Heart right ventricle (tissue), 16 donors: ENCODE results near the gene PRPF19. TPM values are rescaled to one million over a fixed set of nuclear protein-coding genes. Genes with fewer than 3 reads are reported as not detected.

Experiments used
- ATAC-seq, 8 donors: fragments of 200-7000 bp; cut with Tn5 transposase; one replicate each; pipeline ENCODE4 v1.9.1; 2020; ENCODE audit warnings: mild to moderate bottlenecking in 8 of 8, moderate library complexity in 8 of 8, moderate number of reproducible peaks in 1 of 8
- DNase-seq, 2 donors: peaks; one replicate each; pipeline ENCODE4 v3.0.0-alpha.2; 2020
- H3K27ac ChIP-seq, 10 donors: fragments of 200-600 bp; sonication (generic) in 2 of 10; one replicate each; pipeline versions ENCODE4 v1.5.0 to v1.8.0; 2020 to 2022; ENCODE audit warnings: mild to moderate bottlenecking in 3 of 10
- H3K27me3 ChIP-seq, 7 donors: fragments of 200-600 bp; one replicate each; pipeline ENCODE4 v1.8.0; 2021 to 2022; ENCODE audit warnings: mild to moderate bottlenecking in 2 of 7
- H3K36me3 ChIP-seq, 9 donors: fragments of 200-600 bp; sonication (generic) in 1 of 9; one replicate each; pipeline versions ENCODE4 v1.5.0 to v1.8.0; 2020 to 2022; ENCODE audit warnings: mild to moderate bottlenecking in 2 of 9
- H3K4me1 ChIP-seq, 9 donors: fragments of 200-600 bp; sonication (generic) in 1 of 9; one replicate each; pipeline versions ENCODE4 v1.5.0 to v1.8.0; 2020 to 2022; ENCODE audit warnings: mild to moderate bottlenecking in 4 of 9
- H3K4me3 ChIP-seq, 10 donors: fragments of 200-600 bp; sonication (generic) in 2 of 10; one replicate each; pipeline versions ENCODE4 v1.5.0 to v1.8.0; 2020 to 2022; ENCODE audit warnings: mild to moderate bottlenecking in 7 of 10, moderate library complexity in 2 of 10
- H3K9me3 ChIP-seq, 11 donors: fragments of 200-600 bp in 10 of 11; sonication (generic) in 2 of 11; one replicate each; pipeline versions ENCODE4 v1.5.0 to v1.8.0; 2013 to 2022; ENCODE audit warnings: mild to moderate bottlenecking in 2 of 11, control low read depth in 1 of 11, moderate library complexity in 1 of 11
- WGBS, 2 donors: extraction: QIAGEN DNeasy Blood & Tissue Kit; methylation state at CpG; one replicate each; pipeline ENCODE4 v1.1.7; 2013; ENCODE audit warnings: inconsistent platforms in 1 of 2; 5-methylcytosine and 5-hydroxymethylcytosine counted together
- intact Hi-C, 10 donors: fragments of 100-400 bp; cut with DNase I; formaldehyde crosslinking; loops; one replicate each; pipeline versions ENCODE4 v1.11.1 to v1.14.2; 2022
- polyA plus RNA-seq, 2 donors: library from polyadenylated mRNA; stranded (reverse); fragments of 200-250 nt; gene quantifications; one replicate each; pipeline ENCODE4 v1.2.3, GENCODE V29; 2013
- total RNA-seq, 10 donors: library from RNA; stranded (reverse); fragmentation: NEBNext Ultra II Directional in 3 of 10; extraction: Animal tissue kit (Norgen Biotek cat#: 25700) in 3 of 10; gene quantifications; one replicate each; pipeline versions ENCODE4 v1.2.1 to v1.2.4, GENCODE V29; 2021 to 2023
- TF ChIP-seq, protein P1 (sequence below), 9 donors: fragments of 200-600 bp; sonication (generic) in 2 of 9; IDR thresholded peaks; one replicate each; pipeline versions ENCODE4 v1.5.0 to v1.8.0; 2021 to 2022; ENCODE audit warnings: antibody characterized with exemption in 9 of 9, mild to moderate bottlenecking in 5 of 9, moderate library complexity in 1 of 9
- donor health status: Arrhythmogenic right ventricular cardiomyopathy.
- donor health status: ischemic (EF 13 %, LVEDD 7.1; RV severe dilation, severe dysfunction).
- donor health status: healthy with polysubstance abuse.
- donor health status: DM: no; HTN: yes; CAD: no.
- donor health status: DM: no; HTN: no; CAD: no.
- donor health status: ischemic (EF 25% LVEDD 6.9; RV normal size, moderate dysfunction).
- donor health status: ischemic (EF 25% LVEDD 5.7; RV mildly dilated, moderate dysfunction).
- donor health status: healthy.
- donor health status: DM: yes; HTN: yes; CAD: no.
- donor health status: Ischemic cardiomyopathy.
- donor health status: ischemic (EF 35%, LVEDD 5.7; RV mildly dilated, moderate dysfunction).
- donor health status: nonischemic (EF 11% LVEDD 7.7; RV severe dilation, severe dysfunction).
- donor health status: DM: yes; HTN: yes; CAD: no.
- donor health status: PGD.
- donor health status: ischemic (EF 29% LVEDD 5.4; RV normal size, mild dysfunction).
- donor health status: nonischemic (EF 23%, LVEDD 6.1; RV moderate dilation, normal function).

PRPF19 gene
- total and polyA plus RNA-seq, 12 donors: 32.0 to 53.0 (median 40.1) TPM

DNA sequence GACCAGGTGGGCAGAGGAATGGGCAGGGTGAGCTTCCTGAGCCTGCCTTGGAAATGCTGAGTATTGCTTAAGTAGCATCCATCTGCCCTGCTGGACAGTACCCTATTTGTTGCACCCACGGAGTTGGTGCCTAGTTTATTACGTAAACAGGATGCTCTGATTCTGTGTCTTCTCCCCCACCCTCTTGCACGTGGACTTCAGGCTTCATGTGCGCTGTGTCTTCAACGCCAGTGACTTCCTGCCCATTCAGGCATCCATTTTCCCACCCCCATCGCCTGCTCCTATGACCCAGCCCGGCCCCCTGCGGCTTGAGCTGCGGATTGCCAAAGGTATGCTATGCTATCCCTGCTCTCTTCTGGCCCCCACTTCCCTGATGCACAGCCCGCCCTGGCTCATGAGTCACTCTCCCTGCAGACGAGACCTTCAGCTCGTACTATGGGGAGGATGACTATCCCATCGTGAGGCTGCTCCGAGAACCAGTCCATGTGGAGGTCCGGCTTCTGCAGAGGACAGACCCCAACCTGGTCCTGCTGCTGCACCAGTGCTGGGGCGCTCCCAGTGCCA, 33.3 kb downstream of the PRPF19 start:
- TF ChIP-seq, protein P1, sequence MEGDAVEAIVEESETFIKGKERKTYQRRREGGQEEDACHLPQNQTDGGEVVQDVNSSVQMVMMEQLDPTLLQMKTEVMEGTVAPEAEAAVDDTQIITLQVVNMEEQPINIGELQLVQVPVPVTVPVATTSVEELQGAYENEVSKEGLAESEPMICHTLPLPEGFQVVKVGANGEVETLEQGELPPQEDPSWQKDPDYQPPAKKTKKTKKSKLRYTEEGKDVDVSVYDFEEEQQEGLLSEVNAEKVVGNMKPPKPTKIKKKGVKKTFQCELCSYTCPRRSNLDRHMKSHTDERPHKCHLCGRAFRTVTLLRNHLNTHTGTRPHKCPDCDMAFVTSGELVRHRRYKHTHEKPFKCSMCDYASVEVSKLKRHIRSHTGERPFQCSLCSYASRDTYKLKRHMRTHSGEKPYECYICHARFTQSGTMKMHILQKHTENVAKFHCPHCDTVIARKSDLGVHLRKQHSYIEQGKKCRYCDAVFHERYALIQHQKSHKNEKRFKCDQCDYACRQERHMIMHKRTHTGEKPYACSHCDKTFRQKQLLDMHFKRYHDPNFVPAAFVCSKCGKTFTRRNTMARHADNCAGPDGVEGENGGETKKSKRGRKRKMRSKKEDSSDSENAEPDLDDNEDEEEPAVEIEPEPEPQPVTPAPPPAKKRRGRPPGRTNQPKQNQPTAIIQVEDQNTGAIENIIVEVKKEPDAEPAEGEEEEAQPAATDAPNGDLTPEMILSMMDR (IDR thresholded peaks at IDR 0.05): no peak
- Histone ChIP-seq H3K4me1 (peaks cover 3 to 64% (median 38%) of the 10 kb centered on the region in 9 donors), H3K27me3 (no peaks in the 10 kb centered on the region), H3K4me3 (no peak overlapping the region), H3K27ac (peak overlapping the region in 8 of 10 donors; percentile 22 to 69 (median 54)), H3K36me3 (peaks cover 0 to 2% (median 0%) of the 10 kb centered on the region in 9 donors), H3K9me3 (no peaks in the 10 kb centered on the region)
- WGBS, 2 donors: 51 to 66% methylated on average over 16 of the region's 16 CpGs
- no peak for DNase-seq
- ATAC-seq: peak in 3 of 8 donors; percentile 17 to 60 (median 34)
- intact Hi-C loops: no loop called here

DNA sequence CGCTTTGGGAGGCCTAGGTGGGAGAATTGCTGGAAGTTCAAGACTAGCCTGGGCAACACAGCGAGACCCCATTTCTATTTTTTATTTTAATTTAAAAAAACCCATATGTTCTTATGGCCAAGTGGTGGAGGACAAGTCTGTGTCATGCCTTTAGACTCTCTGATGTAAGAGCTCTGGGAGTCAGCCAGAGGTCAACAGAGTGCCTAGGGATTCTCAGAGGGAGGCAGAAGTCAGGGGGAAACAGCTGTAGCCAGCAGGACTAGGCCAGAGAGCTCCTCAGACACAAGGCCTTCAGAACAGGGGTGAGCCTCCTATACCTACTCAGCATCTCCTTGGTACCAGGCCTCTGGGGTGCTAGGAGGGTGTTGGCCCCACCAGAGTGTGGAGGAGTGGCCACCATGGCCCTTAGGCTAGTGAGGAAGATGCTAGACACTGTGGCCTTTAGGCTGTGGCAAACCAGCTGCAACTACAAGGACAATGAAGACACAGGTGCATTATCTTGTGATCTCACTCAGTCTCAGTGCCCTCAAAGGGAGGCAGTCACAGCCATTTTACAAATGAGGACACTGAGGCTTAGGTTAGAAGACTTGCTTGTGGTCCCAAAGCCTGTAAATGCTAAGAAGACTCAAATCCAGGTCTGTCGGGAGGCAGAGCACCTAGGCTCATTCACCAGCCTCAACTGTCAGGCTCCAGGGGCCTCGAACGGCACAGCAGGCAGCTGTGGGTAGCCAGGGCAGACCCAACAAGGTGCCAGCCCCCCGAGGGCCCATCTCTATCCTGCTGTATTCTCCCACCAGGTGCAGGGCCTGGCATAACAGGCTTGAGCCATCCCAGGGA, 34.0 kb downstream of the PRPF19 start:
- intact Hi-C loops: no loop called here
- Histone ChIP-seq H3K27ac (peak overlapping the region; percentile 45 to 75 (median 53)), H3K27me3 (no peaks in the 10 kb centered on the region), H3K9me3 (no peaks in the 10 kb centered on the region), H3K4me3 (no peak overlapping the region), H3K4me1 (peaks cover 3 to 59% (median 38%) of the 10 kb centered on the region in 9 donors), H3K36me3 (no peaks in the 10 kb centered on the region)
- 86 to 87% methylated on average over 6 of the region's 6 CpGs for WGBS, 2 donors
- DNase-seq (peak in 1 of 2 donors; percentile 77), ATAC-seq (peak; percentile 71 to 89 (median 78))
- TF ChIP-seq, protein P1 (IDR thresholded peaks at IDR 0.05): no peak

DNA sequence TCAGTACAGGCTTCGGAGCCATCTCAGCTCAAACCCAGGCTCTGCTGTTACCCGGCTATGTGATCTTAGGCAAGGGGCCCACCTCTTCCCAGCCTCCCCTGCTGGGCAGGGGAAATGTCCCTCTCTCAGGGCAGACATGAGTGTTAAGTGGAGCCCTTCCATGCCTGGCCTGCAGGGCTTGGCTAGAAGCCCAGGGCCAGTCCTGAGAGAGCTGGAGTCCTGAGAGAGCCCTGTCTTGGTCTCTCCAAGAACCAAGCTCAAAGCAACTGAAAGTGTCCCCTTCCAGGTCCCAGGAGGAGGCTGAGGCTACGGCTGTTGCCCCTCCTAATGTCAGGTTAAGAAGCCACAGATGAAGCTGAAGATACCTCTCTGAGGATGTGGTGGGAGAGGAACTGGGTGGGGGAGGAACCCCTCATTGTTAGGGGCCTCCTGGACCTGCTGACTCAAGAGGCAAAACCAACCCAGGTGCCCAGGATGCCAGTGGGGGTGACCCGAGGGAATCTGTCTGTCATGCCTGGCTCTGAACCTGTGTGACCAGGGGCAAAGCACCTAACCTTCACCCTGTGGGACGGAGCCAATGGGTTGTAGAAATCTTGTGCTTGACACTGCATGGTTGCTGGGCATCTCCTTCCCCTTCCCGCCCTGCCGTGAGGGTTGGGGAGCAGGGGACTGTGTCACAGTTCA, 34.9 kb downstream of the PRPF19 start:
- TF ChIP-seq, protein P1 (IDR thresholded peaks at IDR 0.05): peak in 6 of 9 donors; percentile 13 to 38 (median 24)
- Histone ChIP-seq H3K9me3 (no peaks in the 10 kb centered on the region), H3K36me3 (no peaks in the 10 kb centered on the region), H3K27ac (peak overlapping the region; percentile 45 to 75 (median 53)), H3K4me1 (peaks cover 3 to 61% (median 38%) of the 10 kb centered on the region in 9 donors), H3K4me3 (no peak overlapping the region), H3K27me3 (no peaks in the 10 kb centered on the region)
- WGBS, 2 donors: 69 to 70% methylated on average over 7 of the region's 7 CpGs
- DNase-seq (peak; percentile 43 to 67), ATAC-seq (peak; percentile 59 to 85 (median 73))
- intact Hi-C loops: no loop called here

DNA sequence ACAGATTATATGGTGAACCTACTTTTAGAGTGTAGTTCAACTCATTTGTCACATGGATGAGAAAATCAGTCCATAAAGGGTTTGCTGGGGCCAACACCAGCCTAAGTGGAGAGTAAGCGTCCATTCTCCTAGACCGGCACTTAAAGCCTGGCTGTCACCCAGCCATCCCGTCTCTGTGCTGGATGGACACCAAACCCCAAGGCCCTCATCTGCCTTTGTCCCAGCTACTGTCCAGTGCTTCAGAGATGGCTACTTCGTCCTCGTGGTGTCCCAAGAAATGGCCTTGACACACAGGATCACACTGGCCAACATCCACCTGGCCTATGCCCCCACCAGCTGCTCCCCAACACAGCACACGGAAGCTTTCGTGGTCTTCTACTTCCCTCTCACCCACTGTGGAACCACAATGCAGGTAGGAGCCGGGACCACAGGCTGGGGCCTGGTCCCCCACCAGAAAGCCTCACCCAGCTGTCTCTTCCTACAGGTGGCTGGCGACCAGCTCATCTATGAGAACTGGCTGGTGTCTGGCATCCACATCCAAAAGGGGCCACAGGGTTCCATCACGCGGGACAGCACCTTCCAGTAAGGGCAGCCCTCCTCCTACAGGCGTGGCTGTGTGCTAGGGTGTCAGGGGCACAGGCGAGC, 35.5 kb downstream of the PRPF19 start:
- Histone ChIP-seq H3K27me3 (no peaks in the 10 kb centered on the region), H3K36me3 (no peaks in the 10 kb centered on the region), H3K9me3 (no peaks in the 10 kb centered on the region), H3K4me3 (no peak overlapping the region), H3K4me1 (peaks cover 3 to 61% (median 38%) of the 10 kb centered on the region in 9 donors), H3K27ac (peak overlapping the region in 9 of 10 donors; percentile 7 to 69 (median 50))
- ATAC-seq: no peak
- intact Hi-C loops: no loop called here
- DNase-seq: no peak
- TF ChIP-seq, protein P1 (IDR thresholded peaks at IDR 0.05): no peak
- 80 to 83% methylated on average over 13 of the region's 13 CpGs for WGBS, 2 donors
